NCI-H526 (cell line): Measurements from ENCODE around the gene ZNF385A.

Experiments
- DNase-seq, 2 experiments: peaks; one replicate each; lab custom pipeline; 2025; lab: John Stamatoyannopoulos, UW

Gene ZNF385A

DNA sequence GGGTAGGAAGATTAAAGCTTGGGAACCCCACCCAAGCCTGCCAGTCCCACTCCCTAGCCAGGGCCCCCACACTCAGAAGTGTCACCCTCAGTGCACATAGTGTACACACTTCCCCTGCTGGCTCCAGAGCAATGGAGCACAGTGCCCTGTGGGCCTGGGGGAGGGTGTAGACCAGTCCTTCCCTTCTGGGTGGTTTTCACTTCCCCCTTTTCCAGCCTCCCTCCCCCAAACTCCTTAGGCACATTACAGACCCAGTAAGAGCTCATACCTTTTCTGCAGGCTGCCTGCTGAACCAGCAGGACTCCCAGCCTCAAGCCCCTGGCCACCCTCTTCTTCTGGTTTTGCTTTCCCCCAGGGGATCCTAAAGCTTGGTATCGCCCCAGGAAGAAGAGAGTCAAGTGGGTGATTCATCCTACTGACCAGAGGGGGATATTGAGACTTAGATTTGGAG lies at the start of gene ZNF385A:
Gene ZNF385A, minus strand, starts transcription at position 143 of the 451 bp plus-strand sequence. CDS start 219 bp downstream, outside the sequence.
- no peak for DNase-seq

DNA sequence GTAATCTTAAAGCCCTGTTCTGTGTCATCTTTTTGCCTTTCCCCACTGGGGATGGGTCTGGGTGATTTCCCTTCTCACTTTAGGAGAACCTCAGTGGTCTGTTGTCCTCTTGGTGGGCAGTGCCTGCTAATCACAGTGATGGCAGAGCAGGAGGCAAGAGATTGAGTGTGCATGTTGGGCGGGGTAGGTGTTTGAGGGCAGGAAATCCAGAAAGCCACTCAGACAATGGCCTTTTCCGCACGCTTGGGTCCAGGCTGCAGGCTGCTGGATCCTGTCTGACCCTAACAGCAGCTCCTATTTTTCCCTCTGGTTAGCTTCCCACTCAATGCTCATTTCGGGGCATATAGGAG lies 48.3 kb upstream of the ZNF385A start:
- no peak for DNase-seq

DNA sequence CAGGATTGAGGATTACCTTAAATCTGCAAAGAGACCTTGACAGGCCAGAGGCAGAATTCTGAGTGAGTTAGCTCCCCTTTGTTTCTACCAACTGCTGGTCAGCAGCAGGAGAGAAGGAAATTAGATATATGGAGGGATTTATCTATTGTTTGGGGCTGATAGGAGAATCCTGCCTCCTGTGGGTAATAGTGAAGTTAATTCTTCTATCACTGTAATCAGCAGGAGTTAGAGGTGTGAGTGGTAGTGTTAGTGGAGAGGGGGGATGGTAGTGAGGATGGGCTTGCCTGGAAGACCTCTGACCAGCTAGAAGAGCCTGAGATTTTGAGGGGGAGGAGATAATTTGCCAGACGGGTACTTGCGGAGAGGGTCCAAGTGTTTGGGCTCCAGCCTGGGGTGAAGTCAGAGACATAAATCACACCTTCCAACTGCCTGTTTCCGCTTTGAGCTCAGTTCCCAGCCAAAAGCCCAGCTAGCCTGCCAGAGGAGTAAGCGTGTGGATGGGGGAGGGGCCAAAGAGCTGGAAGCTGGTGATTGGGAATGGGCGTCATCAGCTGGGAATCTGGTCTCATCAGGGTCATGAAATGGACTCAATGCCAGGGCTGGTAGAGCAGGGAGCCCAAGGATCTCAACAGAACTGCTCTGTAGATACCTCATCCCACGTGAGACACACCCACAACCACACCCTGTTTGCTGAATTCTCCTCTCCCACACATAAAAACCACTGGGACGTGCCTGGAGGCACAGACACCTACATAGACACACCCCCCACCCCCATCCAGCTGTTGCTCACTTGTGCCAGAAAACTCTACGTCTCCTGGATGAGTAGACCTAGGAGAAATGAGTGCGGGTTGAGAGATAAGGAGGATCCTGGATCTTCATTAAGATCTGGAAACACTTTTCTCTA lies 47.6 kb upstream of the ZNF385A start:
- no peak for DNase-seq

- no peak for DNase-seq
Measured at GRCh38 chr12:54430471-54431069, 46.0 kb upstream of the ZNF385A start.

DNA sequence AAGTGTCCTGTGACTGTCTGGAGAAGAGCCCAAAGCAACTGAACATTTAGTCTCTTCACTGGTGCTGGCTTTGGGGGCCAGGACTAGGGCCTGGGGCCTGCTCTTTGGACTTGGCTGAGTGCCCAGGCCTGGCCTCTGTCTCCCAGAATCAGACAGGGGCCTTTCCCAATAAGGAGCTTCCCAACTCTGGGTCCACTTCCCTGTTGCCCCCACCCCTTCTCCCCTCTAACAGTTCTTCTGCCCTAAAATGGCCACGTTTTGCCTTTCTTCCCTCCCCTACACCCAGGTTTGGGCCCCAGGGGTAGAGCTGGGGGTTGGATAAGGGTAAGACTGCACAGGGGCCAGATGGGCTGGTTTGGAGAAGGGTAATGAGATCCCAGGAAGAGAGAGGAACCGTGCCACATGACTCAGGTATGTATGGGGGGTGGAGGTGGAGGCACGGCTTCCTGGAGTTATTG lies 44.5 kb upstream of the ZNF385A start:
- DNase-seq = no peak

- DNase-seq = peak in 1 of 2 experiments; percentile 12
Measured at GRCh38 chr12:54428050-54429013, 43.8 kb upstream of the ZNF385A start.

- peak in 1 of 2 experiments; percentile 32 for DNase-seq
Measured at GRCh38 chr12:54427106-54427505, 42.6 kb upstream of the ZNF385A start.

DNA sequence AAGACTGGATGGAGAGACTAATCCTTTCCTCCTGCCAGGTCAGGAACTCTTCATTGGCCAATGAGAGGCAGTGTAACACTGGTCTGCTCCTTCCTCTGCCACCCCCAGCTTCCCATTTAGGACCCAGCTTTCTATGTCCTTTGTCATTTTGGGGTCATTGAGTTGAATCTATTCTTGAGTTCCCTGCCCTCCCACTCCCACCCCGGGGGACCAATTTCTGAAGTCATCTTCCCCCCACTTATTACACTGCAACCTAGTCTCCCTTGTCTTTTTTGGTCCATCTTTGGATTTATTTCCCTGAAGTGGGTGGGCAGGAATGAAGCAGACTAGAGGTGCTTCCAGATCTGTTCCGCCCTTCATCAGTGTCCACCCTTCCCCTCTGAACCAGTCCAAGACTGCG lies 42.2 kb upstream of the ZNF385A start:
- no peak for DNase-seq

DNA sequence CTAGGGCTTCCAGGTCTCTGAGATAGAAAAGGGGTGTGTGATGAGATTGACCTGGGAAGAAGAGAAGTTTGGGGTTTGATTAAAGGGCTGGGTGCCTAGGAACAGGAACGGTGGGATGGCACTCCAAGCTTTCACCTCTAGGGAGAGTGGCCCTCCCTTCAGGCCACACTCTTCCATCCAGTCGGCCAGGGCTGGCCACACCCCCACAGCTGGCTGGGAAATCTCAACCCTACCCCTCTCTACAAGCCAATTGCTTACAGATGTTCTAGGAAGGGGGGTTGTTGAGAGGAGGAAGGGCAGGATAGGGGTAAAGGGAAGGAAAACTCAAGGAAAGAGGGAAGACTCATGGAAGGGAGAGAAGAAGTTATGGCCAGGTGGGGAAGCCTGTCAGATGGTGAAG lies 41.2 kb upstream of the ZNF385A start:
- DNase-seq = no peak

DNA sequence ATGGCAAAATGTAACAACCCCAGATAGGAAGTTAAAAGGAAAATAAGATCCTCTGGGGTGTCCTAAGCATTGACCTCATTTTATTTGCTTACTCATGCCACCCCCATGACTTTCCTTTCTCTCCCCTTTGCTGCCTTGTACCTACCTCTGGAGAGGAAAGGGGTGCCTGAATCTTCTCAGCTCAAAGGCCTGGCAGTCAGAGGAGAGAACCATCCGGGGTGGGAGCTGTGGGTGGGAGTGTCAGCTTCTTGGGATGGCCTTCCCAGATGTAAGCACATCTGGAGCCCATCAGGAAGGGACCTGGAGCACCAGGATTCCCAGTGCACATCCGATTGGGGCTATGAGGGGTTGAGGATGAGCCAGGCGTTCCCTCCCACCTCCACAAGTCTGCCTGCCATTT lies 39.7 kb upstream of the ZNF385A start:
- DNase-seq = no peak

DNA sequence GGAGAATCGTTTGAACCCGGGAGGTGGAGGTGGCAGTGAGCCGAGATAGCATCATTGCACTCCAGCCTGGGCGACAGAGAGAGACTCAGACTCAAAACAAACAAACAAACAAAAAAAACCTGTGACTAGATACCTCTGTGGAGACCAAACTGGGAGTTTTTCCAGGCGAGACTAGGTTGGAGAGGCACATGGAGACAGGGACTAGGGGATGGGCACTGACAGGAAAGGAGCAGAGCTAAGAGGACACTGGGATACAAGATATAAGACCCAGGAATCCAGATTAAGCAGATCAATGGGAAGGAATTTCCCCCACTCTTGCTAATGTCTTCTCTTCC lies 39.2 kb upstream of the ZNF385A start:
- DNase-seq = no peak

GRCh38 chr12:54421879-54422250 lies 37.3 kb upstream of the ZNF385A start:
- DNase-seq = no peak

DNA sequence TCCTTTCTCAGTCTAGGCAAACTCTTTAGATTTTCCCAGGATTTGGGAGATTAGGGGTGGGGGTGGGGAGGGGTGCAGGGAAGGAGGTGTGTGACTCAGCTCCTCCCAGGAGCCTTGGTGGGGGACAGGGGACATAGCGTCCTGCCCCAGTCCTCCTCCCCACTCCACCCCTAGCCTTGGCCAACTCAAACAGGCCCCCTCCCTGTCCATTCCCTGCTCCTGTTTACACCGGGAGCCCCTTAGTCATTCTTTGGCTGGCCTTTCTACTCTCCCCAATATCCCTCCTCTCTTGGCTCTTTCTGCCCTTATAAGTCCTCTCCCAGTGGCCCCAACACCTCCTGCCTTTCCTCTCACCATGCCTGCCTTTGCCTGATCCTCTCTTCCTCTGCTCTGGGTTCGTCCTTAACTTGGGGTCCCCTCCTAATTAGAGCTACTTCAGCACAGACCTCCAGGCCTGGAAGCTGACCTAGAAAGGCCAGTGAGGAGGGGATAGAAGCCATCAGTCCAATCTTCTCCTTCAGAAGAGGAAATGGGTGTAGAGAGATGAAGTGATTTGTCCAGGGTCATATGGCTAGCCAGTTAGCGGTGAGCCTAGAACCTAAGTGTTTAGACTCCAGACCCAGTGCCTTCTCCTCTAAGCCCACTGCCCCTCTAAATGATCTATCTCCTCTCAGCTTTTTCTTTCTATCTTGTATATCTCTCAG lies 36.8 kb upstream of the ZNF385A start:
- no peak for DNase-seq

- DNase-seq = no peak
Measured at GRCh38 chr12:54420766-54421144, 36.2 kb upstream of the ZNF385A start.

DNA sequence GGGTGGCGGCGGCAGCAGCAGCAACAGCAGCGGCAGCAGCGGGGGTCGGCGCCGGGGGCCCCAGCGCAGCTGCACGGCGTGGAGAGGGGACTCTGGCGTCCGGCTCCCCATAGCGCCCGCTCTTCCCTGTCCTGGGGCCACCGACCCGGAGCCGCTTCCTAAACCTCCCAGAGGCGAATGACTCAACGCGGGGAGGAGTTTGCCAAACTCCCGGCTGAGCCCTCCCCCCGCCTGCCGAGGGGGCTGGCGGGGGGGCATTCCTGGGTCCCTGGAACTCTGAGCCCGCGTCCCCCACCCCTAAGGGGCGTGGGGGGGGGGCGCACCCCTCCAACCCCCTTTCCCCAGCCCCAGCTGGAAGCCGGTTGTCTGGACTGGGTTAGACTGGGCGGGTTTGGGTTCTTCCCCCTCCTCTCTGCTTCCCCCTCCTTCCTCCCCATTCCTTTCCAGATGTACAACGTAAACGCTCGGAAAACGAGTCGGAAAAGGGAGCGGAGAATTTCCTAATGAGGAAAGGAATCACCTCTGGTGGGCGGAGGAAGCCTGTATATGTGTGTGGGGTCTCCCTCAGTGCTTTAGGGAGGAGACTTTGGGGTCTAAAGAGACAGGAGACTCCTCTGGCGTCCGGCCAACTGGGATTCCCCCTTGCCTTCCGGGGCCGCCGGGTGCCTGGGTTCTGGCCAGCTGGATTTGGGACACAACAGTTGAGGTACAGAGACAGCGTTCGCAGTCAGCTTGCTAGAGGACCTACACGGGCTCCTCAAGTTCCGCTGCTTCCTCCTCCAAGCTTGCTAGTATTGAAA lies 34.8 kb upstream of the ZNF385A start, which contains the start of gene ITGA5:
Gene ITGA5, minus strand, starts transcription at position 179 of the 800 bp plus-strand sequence. Its CDS starts 68 bp downstream, at position 111.
- peak in 1 of 2 experiments; percentile 13 for DNase-seq

DNA sequence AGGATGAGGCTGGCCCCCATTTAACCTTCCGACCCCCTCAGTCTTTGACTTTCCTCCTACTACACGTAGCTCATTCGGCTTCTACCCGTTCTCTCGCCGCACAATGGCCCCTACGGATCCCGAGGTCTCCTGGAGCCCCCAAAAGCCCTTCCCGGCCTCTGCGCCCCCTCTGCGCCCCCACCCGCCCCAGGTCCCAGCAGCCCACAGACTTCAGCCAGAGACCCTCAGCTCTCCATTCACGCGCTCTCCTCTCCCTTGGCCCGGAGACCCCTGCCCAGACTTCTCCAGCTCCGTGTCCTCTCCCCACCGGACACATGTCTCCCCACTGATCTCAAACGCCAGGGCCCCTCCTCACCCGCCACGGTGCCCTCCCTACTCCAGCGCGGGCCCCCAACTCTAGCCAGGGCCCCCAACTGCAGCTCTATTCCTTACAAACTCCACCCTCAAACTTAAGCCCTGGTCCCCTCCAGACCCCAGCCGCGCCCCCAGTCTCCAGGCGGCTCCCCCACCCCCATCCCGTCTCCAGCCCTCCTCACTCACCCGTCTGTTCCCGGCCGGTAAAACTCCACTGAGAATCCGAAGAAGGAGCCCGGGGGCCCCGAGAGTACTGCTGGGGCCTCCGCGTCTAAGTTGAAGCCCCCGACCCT lies 34.0 kb upstream of the ZNF385A start:
- DNase-seq = no peak

DNA sequence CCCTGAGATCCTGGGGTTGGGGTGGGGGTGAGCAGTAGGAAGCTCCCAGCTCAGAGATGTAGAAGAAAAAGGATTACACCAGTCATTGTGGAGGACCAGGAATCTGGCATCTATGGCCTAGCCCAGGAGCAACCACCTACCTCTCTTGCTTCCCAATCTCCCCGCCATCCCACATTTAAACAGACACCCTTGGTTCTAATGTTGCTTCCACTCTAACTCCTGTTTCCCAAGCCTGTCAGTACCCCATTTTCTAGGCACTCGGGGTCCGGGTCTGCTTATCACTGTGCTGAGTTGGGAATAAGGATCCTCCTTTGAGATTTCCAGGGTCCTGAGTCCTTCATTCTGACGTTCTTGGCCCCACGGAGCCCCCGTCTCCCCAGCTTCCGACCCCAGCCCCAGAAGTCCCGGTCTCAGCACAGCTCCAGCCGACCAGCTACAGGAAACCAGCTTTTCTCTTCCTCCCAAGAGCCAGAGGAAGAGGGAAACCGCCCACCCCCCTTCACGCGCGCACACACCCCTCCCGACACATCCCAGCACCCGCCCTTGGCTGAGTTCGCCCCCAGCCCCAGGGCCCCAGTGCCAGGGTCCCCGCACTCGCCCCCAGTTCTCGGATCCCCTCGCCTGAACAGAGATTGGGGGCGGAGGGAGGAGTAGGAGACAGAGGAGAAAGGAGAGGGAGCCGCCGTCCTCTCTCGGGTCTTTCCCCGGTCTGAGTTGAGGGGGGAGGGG lies 33.3 kb upstream of the ZNF385A start:
- DNase-seq = no peak

DNA sequence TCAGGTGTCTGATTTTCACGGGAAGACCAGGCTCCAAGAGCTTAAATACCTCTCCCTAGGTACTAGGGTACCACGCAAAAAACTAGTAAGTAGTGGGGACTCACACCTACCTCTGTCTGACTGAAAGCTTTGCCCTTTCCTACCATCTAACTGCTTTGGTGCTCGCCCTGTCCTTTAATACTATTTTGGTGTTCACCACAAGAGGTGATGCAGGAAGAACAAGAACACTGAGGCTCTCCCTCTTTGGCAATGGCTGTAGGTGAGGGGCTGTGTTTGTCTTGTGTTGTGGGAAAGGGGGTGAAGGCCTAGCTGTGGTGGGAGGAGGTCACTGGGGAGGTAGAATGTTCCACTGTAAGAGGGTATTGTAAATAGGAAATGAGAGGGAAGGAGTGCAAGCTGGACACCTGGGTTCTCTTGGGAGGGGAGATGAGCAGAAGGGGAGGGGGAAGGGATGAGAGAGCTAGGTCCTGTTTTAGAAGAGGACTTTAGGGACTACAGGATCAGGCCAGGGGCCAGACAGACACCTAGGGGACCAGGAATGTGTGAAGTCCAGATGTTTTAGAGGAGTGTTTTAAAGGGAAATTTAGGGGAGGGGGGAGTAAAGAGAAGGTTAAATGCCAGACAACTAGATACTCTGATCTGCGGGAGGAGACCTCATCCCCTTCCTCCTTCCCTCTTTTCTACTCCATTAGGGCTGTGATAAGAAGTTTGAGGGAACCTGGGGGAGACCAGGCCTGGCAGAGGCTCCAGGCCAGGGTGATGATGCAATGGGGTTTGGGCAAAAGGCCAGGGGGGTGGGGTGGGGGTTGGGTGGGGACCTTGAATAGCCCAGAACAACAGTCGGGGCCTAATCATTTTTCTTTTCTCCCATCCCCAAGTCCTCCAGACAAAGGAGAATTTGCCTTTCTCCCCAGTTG lies 32.4 kb upstream of the ZNF385A start:
- no peak for DNase-seq
